ENCODE results near the gene OR10A2.
"Not testable (repeated sequence)": the region's sequence is repeated elsewhere in the genome, so short reads cannot be mapped to it uniquely, and the experiment has no call there.

The OR10A2 gene

GRCh38 chr11:6862961-6863360 is at the start of gene OR10A2:
TSS of gene OR10A2 (plus strand) at chr11:6863057. CDS start at chr11:6869755, 6,698 bp downstream.
- no peak for DNase-seq (ENCODE audit: low read depth, low spot score)

- no peak for DNase-seq (ENCODE audit: low read depth, low spot score)
Measured at GRCh38 chr11:6813656-6814055, 49.2 kb upstream of the OR10A2 start.

GRCh38 chr11:6817694-6818093 is 45.2 kb upstream of the OR10A2 start:
- no peak for DNase-seq (ENCODE audit: low read depth, low spot score)

GRCh38 chr11:6818967-6819366 is 43.9 kb upstream of the OR10A2 start:
- DNase-seq (ENCODE audit: low read depth, low spot score) = no peak

GRCh38 chr11:6824136-6824823 is 38.6 kb upstream of the OR10A2 start:
- DNase-seq (ENCODE audit: low read depth, low spot score) = no peak

- DNase-seq (ENCODE audit: low read depth, low spot score) = no peak
Measured at GRCh38 chr11:6825231-6825744, 37.6 kb upstream of the OR10A2 start.

- no peak for DNase-seq (ENCODE audit: low read depth, low spot score)
Measured at GRCh38 chr11:6828103-6828502, 34.8 kb upstream of the OR10A2 start.

- DNase-seq (ENCODE audit: low read depth, low spot score) = no peak
Measured at GRCh38 chr11:6833356-6833755, 29.5 kb upstream of the OR10A2 start.

GRCh38 chr11:6834021-6834420 is 28.8 kb upstream of the OR10A2 start:
- DNase-seq (ENCODE audit: low read depth, low spot score) = no peak

- no peak for DNase-seq (ENCODE audit: low read depth, low spot score)
Measured at GRCh38 chr11:6841694-6842093, 21.2 kb upstream of the OR10A2 start.

GRCh38 chr11:6843670-6844069 is 19.2 kb upstream of the OR10A2 start:
- DNase-seq (ENCODE audit: low read depth, low spot score) = no peak

- no peak for DNase-seq (ENCODE audit: low read depth, low spot score)
Measured at GRCh38 chr11:6844356-6844755, 18.5 kb upstream of the OR10A2 start.

- no peak for DNase-seq (ENCODE audit: low read depth, low spot score)
Measured at GRCh38 chr11:6845383-6845782, 17.5 kb upstream of the OR10A2 start, which contains the start of gene OR10A5. TSS of gene OR10A5 (plus strand) at chr11:6845683. CDS start at chr11:6845683, 0 bp downstream.

- no peak for DNase-seq (ENCODE audit: low read depth, low spot score)
Measured at GRCh38 chr11:6850526-6850925, 12.3 kb upstream of the OR10A2 start.

GRCh38 chr11:6854801-6855200 is 8.1 kb upstream of the OR10A2 start:
- not testable (repeated sequence) for DNase-seq (ENCODE audit: low read depth, low spot score)

- no peak for DNase-seq (ENCODE audit: low read depth, low spot score)
Measured at GRCh38 chr11:6855971-6856541, 6.8 kb upstream of the OR10A2 start.

- no peak for DNase-seq (ENCODE audit: low read depth, low spot score)
Measured at GRCh38 chr11:6856871-6857270, 6.0 kb upstream of the OR10A2 start.

GRCh38 chr11:6864438-6864837 is 1.6 kb downstream of the OR10A2 start:
- no peak for DNase-seq (ENCODE audit: low read depth, low spot score)

- no peak for DNase-seq (ENCODE audit: low read depth, low spot score)
Measured at GRCh38 chr11:6871278-6871677, 8.4 kb downstream of the OR10A2 start.

- DNase-seq (ENCODE audit: low read depth, low spot score) = no peak
Measured at GRCh38 chr11:6875761-6876160, 12.9 kb downstream of the OR10A2 start.

- no peak for DNase-seq (ENCODE audit: low read depth, low spot score)
Measured at GRCh38 chr11:6876325-6876724, 13.5 kb downstream of the OR10A2 start, which contains the start of gene OR10A4. TSS of gene OR10A4 (plus strand) at chr11:6876625. CDS start at chr11:6876648, 23 bp downstream.

- no peak for DNase-seq (ENCODE audit: low read depth, low spot score)
Measured at GRCh38 chr11:6876914-6877313, 14.1 kb downstream of the OR10A2 start.

- no peak for DNase-seq (ENCODE audit: low read depth, low spot score)
Measured at GRCh38 chr11:6882751-6883150, 19.9 kb downstream of the OR10A2 start.

Data from smooth muscle cell of the brain vasculature (primary cell).